Ishikawa (cell line): ENCODE results near the gene HJURP.
A peak's percentile ranks its signal among the peaks of the same experiment; 100 is the strongest.

Source experiments
- RAD21 ChIP-seq: IDR thresholded peaks from 2 replicates; pipeline ENCODE4 v1.6.1; 2012; ENCODE audit warnings: low read depth
- REST ChIP-seq: IDR thresholded peaks from 2 replicates; pipeline ENCODE4 v1.6.1; 2012; ENCODE audit warnings: low read depth, mild to moderate bottlenecking
- TCF12 ChIP-seq: IDR thresholded peaks from 2 replicates; pipeline ENCODE4 v1.6.1; 2012; ENCODE audit warnings: low read depth
- TEAD4 ChIP-seq: IDR thresholded peaks from 2 replicates; pipeline ENCODE4 v1.6.1; 2012
- YY1 ChIP-seq: IDR thresholded peaks from 2 replicates; pipeline ENCODE4 v1.6.1; 2012; ENCODE audit warnings: low read depth

GRCh38 chr2:233857511-233858141 is 3.3 kb upstream of the HJURP start:
- TF ChIP-seq YY1 (no peak), REST (no peak), TEAD4 (no peak), RAD21 (peak; percentile 32; the same call in 1 of the 2 replicates), TCF12 (no peak)
